GM18951 (cell line): ENCODE data around the gene RSPH9.
"Not testable (repeated sequence)": the region's sequence is repeated elsewhere in the genome, so short reads cannot be mapped to it uniquely, and the experiment has no call there.

Experiments
- POLR2A ChIP-seq: IDR thresholded peaks from 4 replicates; pipeline ENCODE4 v1.6.1; 2011; ENCODE audit warnings: mild to moderate bottlenecking; ENCODE audit not compliant: insufficient read length, insufficient read depth; ENCODE audit errors: extremely low read depth
- in situ Hi-C: fragments of 300-500 bp; cut with MboI; formaldehyde crosslinking; loops from one replicate; pipeline ENCODE4 v1.12.0; 2022; ENCODE audit warnings: low sequenced_read_pairs, mixed read lengths, inconsistent platforms; ENCODE audit not compliant: unreplicated experiment

RSPH9 gene

DNA sequence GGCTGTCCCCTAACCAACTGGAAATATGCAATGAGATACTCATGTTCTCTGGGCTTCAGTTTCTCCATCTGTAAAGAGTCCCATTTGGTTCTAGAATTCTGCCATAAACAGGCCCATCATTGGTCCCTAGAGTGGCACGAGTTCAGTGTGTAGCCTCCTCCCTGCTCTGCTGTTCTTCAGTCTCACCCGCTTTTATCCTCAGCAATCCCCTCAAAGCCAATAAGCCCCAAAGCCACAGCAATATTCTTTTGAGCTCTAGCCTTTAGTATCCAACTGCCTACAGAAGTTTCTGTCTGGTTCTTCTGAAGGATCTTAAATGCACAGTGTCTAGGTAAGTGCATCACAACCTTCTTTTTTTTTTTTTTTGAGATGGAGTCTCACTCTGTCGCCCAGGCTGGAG is 52.6 kb downstream of the RSPH9 start:
- no peak for TF ChIP-seq POLR2A
- in situ Hi-C loops: no loop called here

DNA sequence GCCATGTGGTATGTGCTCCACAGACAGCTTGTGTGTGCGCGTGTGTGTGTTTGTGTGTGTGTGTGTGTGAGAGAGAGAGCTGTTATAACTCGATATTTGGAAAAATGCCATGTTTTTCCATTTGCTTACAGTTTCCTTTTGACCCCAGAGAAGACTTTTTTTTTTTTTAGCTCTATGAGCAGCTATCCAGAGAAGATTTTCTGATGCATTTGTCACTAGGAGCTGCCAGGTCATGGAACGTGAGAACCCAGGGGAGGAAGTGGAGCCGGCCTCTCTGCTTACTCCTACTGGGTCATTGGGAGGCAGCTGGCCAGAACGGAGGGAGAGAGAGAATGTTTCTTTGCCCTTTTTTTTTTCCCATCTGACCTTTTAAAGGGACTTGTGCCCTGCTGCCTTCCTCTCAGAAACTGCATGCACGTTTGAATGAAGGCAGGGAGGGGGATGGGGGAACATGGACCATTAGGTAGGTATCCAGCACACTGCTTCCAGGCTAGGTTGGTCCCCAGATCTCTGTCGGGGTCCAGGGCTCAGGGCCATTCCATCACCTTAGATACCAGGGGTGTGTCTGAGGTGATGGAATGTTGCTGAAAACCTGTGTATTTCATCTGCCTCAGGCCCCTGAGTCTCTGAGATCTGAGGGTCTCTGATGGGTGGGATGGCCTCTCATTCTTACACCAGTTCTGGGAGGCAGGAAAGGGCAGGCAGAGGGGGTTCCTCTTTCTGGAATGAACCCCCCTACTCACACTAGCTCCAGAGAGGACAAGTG is 53.9 kb downstream of the RSPH9 start:
- TF ChIP-seq POLR2A: no peak
- in situ Hi-C loops: no loop called here

DNA sequence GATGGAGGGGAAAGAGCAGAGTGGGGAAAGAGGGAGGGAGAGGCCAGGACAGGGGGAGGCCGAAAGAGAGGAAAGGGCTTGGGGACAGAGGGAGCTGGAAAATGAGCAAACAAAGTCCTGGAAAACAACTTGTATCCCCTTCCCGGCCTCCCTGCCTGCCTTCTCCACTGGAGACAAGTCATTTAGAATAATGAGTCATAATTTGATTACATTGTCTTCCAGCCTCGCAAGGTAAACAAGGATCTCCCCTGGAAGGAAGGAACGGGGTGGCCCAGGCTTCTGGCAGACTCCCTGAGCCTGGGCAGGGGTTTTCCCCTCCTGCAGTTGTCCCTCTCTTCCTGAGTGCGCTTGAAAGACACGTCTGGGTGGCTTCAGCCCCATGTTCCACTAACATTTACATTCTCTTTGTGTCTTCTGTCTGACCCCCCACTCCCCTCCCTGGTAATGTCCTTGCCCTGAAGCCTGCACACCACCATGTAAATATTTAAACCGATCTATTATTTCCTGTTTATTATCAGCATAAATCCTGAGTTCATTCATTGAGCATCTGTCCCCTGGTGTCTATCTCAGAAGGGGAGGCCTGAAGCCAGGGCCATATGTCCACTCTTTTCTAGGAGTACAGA is 54.8 kb downstream of the RSPH9 start:
- no peak for TF ChIP-seq POLR2A
- in situ Hi-C loops: no loop called here

DNA sequence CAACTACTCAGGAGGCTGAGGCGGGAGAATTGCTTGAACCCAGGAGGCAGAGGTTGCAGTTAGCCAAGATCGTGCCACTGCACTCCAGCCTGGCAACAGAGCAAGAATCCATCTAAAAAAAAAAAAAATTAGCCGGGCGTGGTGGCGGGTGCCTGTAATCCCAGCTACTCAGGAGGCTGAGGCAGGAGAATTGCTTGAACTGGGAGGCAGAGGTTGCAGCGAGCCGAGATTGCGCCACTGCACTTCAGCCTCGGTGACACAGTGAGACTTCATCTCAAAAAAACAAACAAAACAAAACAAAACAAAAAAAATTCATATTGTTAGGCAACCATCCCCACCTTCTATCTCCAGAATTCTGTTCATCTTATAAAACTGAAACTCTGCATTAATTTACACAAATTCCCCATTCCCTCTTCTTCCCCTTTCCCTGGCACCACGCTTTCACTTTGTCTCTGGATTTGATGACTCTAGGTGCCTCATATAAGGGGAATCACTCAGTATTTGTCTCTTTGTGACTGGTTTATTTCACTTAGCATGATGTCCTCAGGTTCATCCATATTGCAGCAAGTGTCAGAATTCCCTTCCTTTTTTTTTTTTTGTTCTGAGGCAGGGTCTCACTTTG is 56.2 kb downstream of the RSPH9 start:
- in situ Hi-C loops: not testable (repeated sequence)

DNA sequence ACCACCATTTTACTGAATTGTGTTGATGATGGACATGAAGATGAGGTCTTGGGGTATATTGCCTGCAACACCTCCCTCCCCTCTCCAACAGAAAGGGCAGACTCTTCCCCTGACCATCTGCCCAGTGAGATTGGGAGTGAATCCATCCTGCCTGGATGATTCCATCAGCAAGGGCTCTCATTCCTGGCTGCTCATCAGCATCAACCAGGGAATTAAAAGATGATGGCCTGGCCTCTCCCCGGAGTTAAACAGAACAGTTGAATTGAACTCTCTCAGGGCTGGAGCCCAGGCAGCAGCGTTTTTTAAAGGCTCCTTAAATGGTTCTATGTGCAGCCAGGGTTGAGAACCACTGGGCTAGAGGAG is 57.3 kb downstream of the RSPH9 start:
- no peak for TF ChIP-seq POLR2A
- in situ Hi-C loops: no loop called here

DNA sequence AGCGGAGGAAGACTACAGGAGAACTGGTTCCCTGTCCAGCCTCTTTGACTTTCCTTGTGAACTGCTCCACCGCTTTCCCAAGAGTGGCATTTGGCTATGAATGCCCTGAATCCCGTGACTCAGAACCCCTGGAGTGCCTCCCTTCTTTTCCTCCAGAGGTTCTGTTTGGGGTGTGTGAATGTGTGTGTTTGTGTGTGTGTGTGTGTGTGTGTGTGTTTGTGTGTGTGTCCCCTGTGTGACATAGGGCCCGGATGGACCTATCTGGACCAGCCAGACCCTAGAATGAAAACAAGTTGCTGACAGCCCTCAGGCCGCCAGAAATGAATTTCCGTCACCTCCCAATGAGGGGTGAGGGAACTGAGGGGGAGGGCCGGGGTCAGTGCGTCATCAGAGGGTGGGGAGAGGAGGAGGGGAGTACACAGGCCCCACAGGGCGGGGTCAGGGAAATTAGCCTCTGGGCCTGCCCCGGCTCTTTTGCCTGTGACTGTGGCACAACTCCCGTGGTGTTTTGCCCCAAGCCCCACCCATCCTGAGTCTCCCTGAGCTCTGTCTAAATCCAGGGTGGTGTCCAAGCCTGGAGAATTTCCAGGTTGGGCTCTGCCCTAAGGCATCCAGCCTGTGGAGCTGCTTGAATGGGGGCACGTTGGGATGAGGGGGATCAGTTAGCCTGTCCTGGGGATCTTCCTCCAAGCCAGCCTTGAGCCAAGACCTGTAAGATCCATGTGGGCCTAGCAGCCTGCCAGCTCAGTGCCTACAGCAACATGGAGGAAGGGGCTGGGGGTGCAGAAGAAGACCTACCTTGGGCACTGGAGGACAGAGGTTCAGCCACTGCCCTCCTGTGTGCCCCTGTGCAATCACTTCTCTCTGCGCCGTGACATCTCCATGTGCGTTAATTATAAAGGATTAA is 58.0 kb downstream of the RSPH9 start:
- in situ Hi-C loops: no loop called here
- TF ChIP-seq POLR2A: no peak

DNA sequence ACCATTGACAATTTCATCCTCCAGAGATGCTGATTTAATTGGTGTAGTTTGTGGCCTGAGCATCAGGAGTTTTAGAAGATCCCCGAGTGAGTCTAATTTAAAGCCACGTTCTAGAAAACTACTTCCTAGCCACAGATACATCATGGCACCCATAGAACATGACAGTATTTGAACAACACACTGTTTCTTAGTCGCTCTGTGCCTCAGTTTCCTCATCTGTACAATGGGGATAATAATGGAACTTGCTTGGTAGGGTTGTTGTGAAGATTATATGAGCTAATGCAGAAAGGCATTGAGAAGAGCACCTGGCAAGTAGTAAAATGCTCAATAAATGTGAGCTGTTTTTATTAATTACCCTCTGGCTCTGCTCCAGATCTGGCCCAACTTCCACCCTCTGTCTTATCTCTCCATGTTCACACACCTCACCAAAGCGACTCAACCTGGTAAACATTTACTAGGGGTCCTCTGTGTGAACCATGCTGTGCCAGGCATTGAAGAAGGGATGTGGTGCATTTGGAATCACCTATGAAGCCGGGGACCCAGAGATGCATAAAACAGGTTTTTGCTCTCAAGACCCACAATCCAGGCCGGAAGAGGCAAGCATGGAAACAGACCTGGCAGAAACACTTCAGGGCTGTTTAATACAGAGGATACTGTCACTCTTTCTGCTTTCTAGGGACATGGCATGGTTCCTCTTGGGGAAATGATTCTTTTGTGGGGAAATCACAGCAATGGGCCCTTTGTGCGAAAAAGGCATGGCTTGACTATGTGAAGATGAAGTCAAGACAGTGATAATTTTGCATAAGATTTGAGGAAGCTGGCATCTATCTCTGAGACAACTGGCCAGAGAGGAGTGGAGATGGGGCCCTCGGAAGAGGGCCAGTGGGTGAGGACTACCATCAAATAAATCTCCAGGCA is 58.9 kb downstream of the RSPH9 start:
- no peak for TF ChIP-seq POLR2A
- in situ Hi-C loops: no loop called here

DNA sequence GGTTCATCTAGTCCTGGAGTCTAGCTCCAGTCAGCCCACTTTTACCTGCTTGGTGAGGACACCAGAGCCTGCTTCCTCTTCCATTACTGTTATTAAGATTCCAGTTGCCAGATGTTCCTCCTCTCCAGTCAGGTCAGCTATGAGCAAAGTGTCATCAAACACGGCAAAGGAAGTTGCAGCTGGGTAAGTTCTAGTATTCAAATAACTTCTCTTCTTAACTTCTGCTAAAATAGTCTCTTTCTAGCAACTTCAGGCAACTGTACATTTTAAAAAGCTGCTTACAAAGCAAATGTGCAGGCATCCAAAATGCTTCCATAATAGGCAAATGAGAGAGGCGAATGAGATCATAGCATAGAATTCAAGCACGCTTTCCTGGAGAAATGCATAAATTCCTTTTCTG is 61.2 kb downstream of the RSPH9 start:
- in situ Hi-C loops: no loop called here
- no peak for TF ChIP-seq POLR2A

DNA sequence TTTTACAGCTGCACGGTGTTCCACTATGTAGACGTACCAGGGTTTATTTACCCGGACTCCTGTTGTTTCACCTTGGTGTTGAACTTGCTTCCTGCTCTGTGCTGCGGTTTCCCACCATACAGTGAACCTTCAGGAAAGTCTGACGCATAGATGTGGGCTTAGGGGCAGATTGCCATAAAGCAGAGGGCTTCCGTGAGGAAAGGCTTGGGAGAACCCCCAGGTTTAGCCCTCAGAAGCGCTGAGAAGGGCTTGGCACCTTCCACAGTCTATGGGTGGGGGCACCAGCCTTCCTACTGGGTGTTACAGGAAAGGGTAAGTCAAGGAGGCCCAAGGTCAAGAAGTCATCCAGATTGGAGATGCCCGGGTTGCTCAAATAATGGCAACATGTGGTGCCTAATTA is 62.0 kb downstream of the RSPH9 start:
- TF ChIP-seq POLR2A: no peak
- in situ Hi-C loops: no loop called here

DNA sequence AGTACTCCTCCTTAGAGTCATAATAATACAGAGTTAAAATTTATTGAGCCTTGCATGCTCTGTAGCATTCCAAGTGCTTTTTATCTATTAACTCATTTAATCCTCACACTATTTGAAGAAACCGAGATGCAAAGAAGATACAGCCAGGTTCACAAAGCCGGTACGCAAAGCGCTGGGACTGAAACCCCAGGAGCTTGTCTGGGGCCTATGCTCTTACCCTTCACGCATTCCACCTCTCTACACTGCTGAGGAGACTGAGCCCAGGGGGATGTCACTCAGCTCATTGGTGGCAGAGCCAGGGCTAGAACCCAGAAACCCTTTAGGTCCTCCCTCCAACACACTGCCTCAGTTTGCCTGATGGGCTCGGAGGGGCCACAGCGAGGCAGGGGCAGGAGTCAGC is 62.4 kb downstream of the RSPH9 start:
- TF ChIP-seq POLR2A: no peak
- in situ Hi-C loops: no loop called here

DNA sequence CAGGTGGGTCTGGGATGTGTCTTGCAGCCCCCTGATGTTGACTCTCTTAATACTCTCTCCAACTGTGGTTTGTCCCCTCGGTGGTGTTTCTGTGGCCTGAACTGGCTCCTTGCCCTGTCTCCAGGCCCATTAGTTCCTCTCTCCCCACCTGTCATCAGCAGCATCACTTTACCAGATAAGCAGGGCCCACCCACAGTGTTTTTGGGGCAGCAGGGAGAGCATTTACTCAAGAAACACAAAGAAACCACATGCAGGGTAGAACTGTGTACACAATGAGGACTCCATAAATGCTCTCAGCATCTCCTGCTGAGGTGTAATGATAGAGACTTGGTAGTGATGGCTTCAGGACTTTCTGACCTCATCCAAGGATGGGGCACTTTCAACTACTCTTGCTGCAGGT is 62.9 kb downstream of the RSPH9 start:
- in situ Hi-C loops: no loop called here
- no peak for TF ChIP-seq POLR2A

DNA sequence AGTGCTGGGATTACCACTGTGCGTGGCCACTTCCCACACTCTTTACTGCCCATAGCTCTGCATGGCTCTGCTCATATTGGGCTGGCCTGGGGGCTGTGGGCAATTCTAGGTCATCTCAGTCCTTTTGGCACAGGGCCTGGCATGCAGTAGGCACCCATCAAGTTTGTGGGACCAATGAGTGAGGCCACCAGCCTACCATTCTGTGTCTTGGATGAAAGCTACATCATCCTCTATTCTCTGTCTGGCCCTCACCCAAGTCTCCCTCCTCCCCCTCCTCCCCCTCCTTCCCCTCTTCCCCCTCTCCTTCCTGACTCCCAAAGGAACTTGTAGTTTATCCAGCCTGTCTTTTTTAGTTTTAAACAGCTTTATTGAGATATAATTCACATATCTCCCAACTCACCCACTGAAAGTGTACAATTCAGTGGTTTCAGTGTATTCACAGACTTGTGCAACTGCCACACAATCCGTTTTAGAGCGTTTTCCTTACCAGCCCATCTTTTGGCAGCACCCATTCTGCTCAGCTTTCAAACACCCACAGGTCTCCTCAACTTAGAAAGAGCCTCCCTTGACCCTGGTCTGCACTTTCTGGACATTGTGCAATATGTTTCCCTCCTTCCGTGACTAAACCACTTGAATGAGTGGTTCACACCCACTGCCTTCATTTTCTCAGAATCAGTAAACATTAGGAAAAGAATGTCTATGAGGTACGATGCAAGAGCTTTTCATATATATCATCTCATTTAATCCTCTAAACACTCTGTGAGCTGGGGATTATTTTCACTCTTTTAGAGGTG is 64.2 kb downstream of the RSPH9 start:
- in situ Hi-C loops: no loop called here
- no peak for TF ChIP-seq POLR2A
